Naive B cell (primary cell): Measurements from ENCODE around the gene EPHA4. TPM values are rescaled to one million over a fixed set of nuclear protein-coding genes. Genes with fewer than 3 reads are reported as not detected.

Experiments used
- ATAC-seq, 2 donors: fragments of 150-1000 bp; cut with Tn5 transposase; 2 replicates each; pipeline ENCODE4 v1.10.0; 2021; ENCODE audit warnings: low read depth in 2 of 2, mild to moderate bottlenecking in 2 of 2, moderate library complexity in 2 of 2
- DNase-seq: peaks from one replicate; pipeline ENCODE4 v3.0.0; 2022
- H3K27ac Mint-ChIP-seq, 6 donors: one replicate each; pipeline ENCODE4 v1.8.0; 2020 to 2022; ENCODE audit warnings: mild to moderate bottlenecking in 6 of 6, mixed read lengths in 6 of 6, moderate library complexity in 5 of 6, inconsistent platforms in 2 of 6
- H3K27me3 Mint-ChIP-seq, 3 donors: one replicate each; pipeline ENCODE4 v1.8.0; 2021 to 2022; ENCODE audit warnings: mixed read lengths in 3 of 3, mild to moderate bottlenecking in 1 of 3
- H3K36me3 Mint-ChIP-seq, 2 donors: one replicate each; pipeline ENCODE4 v1.8.0; 2020 to 2022; ENCODE audit warnings: mixed read lengths in 2 of 2, inconsistent platforms in 1 of 2, mild to moderate bottlenecking in 1 of 2
- H3K4me1 Mint-ChIP-seq, 3 donors: one replicate each; pipeline ENCODE4 v1.8.0; 2020 to 2022; ENCODE audit warnings: mixed read lengths in 3 of 3, inconsistent platforms in 1 of 3, mild to moderate bottlenecking in 1 of 3, moderate library complexity in 1 of 3
- H3K4me3 Mint-ChIP-seq, 8 donors: one replicate each; pipeline ENCODE4 v1.8.0; 2020 to 2022; ENCODE audit warnings: mild to moderate bottlenecking in 8 of 8, mixed read lengths in 8 of 8, moderate library complexity in 8 of 8, inconsistent platforms in 2 of 8
- H3K9me3 Mint-ChIP-seq, 7 donors: one replicate each; pipeline ENCODE4 v1.8.0; 2020 to 2022; ENCODE audit warnings: mixed read lengths in 7 of 7, mild to moderate bottlenecking in 5 of 7, inconsistent platforms in 2 of 7, moderate library complexity in 1 of 7
- polyA plus RNA-seq, 6 donors: library from polyadenylated mRNA; unstranded; fragments of 300-500 nt; fragmentation: Illumina TruSeq; gene quantifications; one replicate each; pipeline ENCODE4 v1.2.3, GENCODE V29; 2021; ENCODE audit warnings: low read depth in 6 of 6

EPHA4 gene
- polyA plus RNA-seq, 6 donors from 2014 or later: 0.84 to 14.3 (median 5.4) TPM

- Mint-ChIP-seq H3K27ac (no peak overlapping the region), H3K27me3 (peaks cover 13 to 43% (median 39%) of the 10 kb centered on the region in 3 donors), H3K4me3 (no peak overlapping the region), H3K9me3 (peaks cover 0 to 2% (median 0%) of the 10 kb centered on the region in 7 donors), H3K4me1 (no peaks in the 10 kb centered on the region), H3K36me3 (no peaks in the 10 kb centered on the region)
- no peak for DNase-seq
- ATAC-seq: no peak
These were observed 200.8 kb downstream of the EPHA4 start for GRCh38 chr2:221371347-221371746.

- ATAC-seq (no peak), DNase-seq (no peak)
- peaks cover 0 to 2% (median 0%) of the 10 kb centered on the region in 7 donors for H3K9me3 Mint-ChIP-seq
- H3K4me1 Mint-ChIP-seq: no peaks in the 10 kb centered on the region
- peaks cover 13 to 43% (median 39%) of the 10 kb centered on the region in 3 donors for H3K27me3 Mint-ChIP-seq
- no peak overlapping the region for H3K4me3 Mint-ChIP-seq
- H3K36me3 Mint-ChIP-seq: no peaks in the 10 kb centered on the region
- H3K27ac Mint-ChIP-seq: no peak overlapping the region
These were observed 201.3 kb downstream of the EPHA4 start for GRCh38 chr2:221370857-221371211.

DNA sequence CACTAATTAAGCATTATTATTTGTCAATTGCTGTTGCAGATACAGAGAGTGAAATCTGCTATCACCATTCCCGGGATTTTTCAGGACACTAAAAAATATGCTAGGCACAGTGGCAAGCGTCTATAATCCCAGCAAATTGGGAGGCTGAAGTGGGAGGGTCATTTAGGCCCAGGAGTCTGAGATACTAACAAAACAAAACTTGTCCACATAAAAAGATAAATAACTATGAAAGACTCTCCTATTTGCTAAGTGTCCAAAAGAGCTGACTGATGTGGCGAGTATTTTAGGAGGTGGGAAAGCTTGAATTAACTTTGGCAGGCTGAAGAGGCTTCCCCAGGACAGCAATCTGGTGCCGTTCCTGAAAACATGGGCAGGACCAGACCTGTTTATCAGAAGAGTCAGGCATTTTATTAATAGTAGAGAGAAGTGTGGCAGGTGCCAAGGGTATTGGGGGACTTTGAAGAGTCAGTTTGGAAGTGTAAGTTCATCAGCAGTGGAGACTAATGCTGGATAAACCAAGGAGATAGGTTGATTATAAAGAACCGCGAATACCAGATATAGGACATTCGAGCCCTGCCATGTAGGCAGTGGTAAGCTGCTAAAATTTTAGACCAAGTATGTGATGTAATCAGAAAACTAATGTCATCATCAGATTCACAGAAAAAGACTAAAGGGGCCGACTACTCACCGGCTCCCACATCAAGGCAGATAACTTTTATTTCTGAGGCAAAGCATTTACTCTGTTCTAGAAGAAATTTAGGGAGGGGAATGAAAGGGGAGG lies 201.8 kb downstream of the EPHA4 start:
- Mint-ChIP-seq H3K4me3 (no peak overlapping the region), H3K27me3 (peaks cover 13 to 43% (median 39%) of the 10 kb centered on the region in 3 donors), H3K9me3 (peaks cover 0 to 2% (median 0%) of the 10 kb centered on the region in 7 donors)

More for the DNA sequence above, 201.8 kb downstream of the EPHA4 start:
- no peaks in the 10 kb centered on the region for H3K36me3 Mint-ChIP-seq
- no peak for ATAC-seq
- H3K27ac Mint-ChIP-seq: no peak overlapping the region
- H3K4me1 Mint-ChIP-seq: no peaks in the 10 kb centered on the region
- no peak for DNase-seq
